Measurements from ENCODE around the gene OR6N2.

OR6N2 gene

GRCh38 chr1:158752155-158752712, 28.8 kb downstream of the OR6N2 start:
- no peak overlapping the region for H3K4me3 ChIP-seq (replicated peaks; ENCODE audit: low read depth, low read length)
- TF ChIP-seq, protein P1, sequence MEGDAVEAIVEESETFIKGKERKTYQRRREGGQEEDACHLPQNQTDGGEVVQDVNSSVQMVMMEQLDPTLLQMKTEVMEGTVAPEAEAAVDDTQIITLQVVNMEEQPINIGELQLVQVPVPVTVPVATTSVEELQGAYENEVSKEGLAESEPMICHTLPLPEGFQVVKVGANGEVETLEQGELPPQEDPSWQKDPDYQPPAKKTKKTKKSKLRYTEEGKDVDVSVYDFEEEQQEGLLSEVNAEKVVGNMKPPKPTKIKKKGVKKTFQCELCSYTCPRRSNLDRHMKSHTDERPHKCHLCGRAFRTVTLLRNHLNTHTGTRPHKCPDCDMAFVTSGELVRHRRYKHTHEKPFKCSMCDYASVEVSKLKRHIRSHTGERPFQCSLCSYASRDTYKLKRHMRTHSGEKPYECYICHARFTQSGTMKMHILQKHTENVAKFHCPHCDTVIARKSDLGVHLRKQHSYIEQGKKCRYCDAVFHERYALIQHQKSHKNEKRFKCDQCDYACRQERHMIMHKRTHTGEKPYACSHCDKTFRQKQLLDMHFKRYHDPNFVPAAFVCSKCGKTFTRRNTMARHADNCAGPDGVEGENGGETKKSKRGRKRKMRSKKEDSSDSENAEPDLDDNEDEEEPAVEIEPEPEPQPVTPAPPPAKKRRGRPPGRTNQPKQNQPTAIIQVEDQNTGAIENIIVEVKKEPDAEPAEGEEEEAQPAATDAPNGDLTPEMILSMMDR (IDR thresholded peaks at IDR 0.05; ENCODE audit: insufficient read depth, low read length, poor library complexity, severe bottlenecking) = no peak
- no peaks in the 10 kb centered on the region for H3K27me3 ChIP-seq (replicated peaks; ENCODE audit: control insufficient read depth, insufficient read depth, low read length)
- no peaks in the 10 kb centered on the region for H3K36me3 ChIP-seq (ENCODE audit: control insufficient read depth, insufficient read depth, low read length)
- DNase-seq (ENCODE audit: extremely low read depth, insufficient read length) = no peak

GRCh38 chr1:158735848-158736247, 45.2 kb downstream of the OR6N2 start:
- TF ChIP-seq, protein P1 (IDR thresholded peaks at IDR 0.05; ENCODE audit: insufficient read depth, low read length, poor library complexity, severe bottlenecking) = no peak
- no peak for DNase-seq (ENCODE audit: extremely low read depth, insufficient read length)
- H3K4me3 ChIP-seq (replicated peaks; ENCODE audit: low read depth, low read length) = no peak overlapping the region
- no peaks in the 10 kb centered on the region for H3K36me3 ChIP-seq (ENCODE audit: control insufficient read depth, insufficient read depth, low read length)
- H3K27me3 ChIP-seq (replicated peaks; ENCODE audit: control insufficient read depth, insufficient read depth, low read length) = no peaks in the 10 kb centered on the region

DNA sequence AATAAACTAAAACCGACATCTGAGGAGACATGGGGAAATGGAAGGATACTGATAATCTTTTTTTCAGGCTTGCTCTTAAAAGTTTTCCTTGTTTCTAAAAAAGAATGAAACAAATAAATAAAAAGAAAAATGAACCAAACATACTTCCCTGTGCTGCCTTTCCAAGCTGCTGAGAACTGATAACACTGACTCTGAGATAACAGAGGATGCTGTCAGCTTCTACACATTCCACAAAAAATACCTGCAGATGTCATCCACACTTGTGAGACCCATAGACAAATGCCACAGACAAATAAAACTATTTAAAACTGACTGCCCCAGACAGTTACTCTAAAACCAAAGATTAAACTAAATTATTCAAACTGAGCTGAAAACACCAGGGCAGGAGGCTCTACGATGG, 48.5 kb downstream of the OR6N2 start:
- Histone ChIP-seq H3K36me3 (ENCODE audit: control insufficient read depth, insufficient read depth, low read length) (no peaks in the 10 kb centered on the region), H3K4me3 (replicated peaks; ENCODE audit: low read depth, low read length) (no peak overlapping the region), H3K27me3 (replicated peaks; ENCODE audit: control insufficient read depth, insufficient read depth, low read length) (no peaks in the 10 kb centered on the region)
- TF ChIP-seq, protein P1 (IDR thresholded peaks at IDR 0.05; ENCODE audit: insufficient read depth, low read length, poor library complexity, severe bottlenecking) = no peak
- no peak for DNase-seq (ENCODE audit: extremely low read depth, insufficient read length)

- TF ChIP-seq, protein P1 (IDR thresholded peaks at IDR 0.05; ENCODE audit: insufficient read depth, low read length, poor library complexity, severe bottlenecking) = no peak
These were observed 49.3 kb downstream of the OR6N2 start for GRCh38 chr1:158731707-158732106.

DNA sequence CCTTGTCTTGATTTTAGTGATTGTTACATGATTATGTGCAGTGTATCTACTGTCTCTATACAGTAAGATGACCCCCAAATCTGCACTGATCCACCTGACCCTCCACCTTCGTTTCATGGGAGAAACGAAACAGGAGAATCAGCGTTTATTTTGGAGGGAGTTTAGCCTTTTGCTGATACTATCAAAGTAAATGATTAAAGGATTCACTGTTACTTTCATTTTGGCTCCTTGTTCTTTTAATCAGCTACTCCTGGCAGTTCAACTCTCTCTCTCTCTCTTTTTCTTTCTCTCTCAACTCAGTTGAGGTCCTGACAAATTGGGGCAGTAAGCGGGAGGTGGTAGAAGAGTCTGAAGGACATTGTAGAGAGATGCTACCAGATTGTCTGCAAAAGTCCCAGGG, 50.6 kb downstream of the OR6N2 start:
- H3K27me3 ChIP-seq (replicated peaks; ENCODE audit: control insufficient read depth, insufficient read depth, low read length) = no peaks in the 10 kb centered on the region
- no peak for DNase-seq (ENCODE audit: extremely low read depth, insufficient read length)
- no peak overlapping the region for H3K4me3 ChIP-seq (replicated peaks; ENCODE audit: low read depth, low read length)
- H3K36me3 ChIP-seq (ENCODE audit: control insufficient read depth, insufficient read depth, low read length) = no peaks in the 10 kb centered on the region
- TF ChIP-seq, protein P1 (IDR thresholded peaks at IDR 0.05; ENCODE audit: insufficient read depth, low read length, poor library complexity, severe bottlenecking) = no peak

More at GRCh38 chr1:158731707-158732106, 49.3 kb downstream of the OR6N2 start:
- DNase-seq (ENCODE audit: extremely low read depth, insufficient read length) = no peak
- Histone ChIP-seq H3K27me3 (replicated peaks; ENCODE audit: control insufficient read depth, insufficient read depth, low read length) (no peaks in the 10 kb centered on the region), H3K36me3 (ENCODE audit: control insufficient read depth, insufficient read depth, low read length) (no peaks in the 10 kb centered on the region), H3K4me3 (replicated peaks; ENCODE audit: low read depth, low read length) (no peak overlapping the region)

Measured in GM06990 (cell line).